Left ventricle myocardium superior (tissue), 1 donor: ENCODE measurements around the gene PRR30. TPM values are rescaled to one million over a fixed set of nuclear protein-coding genes. Genes with fewer than 3 reads are reported as not detected.
"Not testable (repeated sequence)": the region's sequence is repeated elsewhere in the genome, so short reads cannot be mapped to it uniquely, and the experiment has no call there.

ENCODE experiments used
- ATAC-seq: fragments of 200-7000 bp; cut with Tn5 transposase; one replicate; pipeline ENCODE4 v1.9.1; 2020; ENCODE audit warnings: mild to moderate bottlenecking, moderate library complexity
- DNase-seq: peaks from one replicate; pipeline ENCODE4 v3.0.0-alpha.2; 2020
- intact Hi-C: fragments of 100-400 bp; cut with micrococcal nuclease; formaldehyde crosslinking; loops from one replicate; pipeline ENCODE4 v1.11.0; 2022
- long read RNA-seq: library from polyadenylated mRNA; unstranded; transcript quantifications from one replicate; pipeline ENCODE4 v2.0.0, GENCODE V29; 2021
- total RNA-seq: library from RNA; stranded (reverse); fragmentation: NEBNext Ultra II Directional; extraction: Animal tissue kit (Norgen Biotek cat#: 25700); gene quantifications from one replicate; pipeline ENCODE4 v1.2.1, GENCODE V29; 2021
- donor health status: DM: no; HTN: yes; CAD: no; lungs with severe emphysema.

Gene PRR30
- total RNA-seq = not detected
- long read RNA-seq = 0 reads

GRCh38 chr2:27139310-27139709, at the start of gene PRR30:
TSS of gene PRR30 (minus strand) at chr2:27139410. CDS start at chr2:27138329, 1,081 bp downstream.
- ATAC-seq = no peak
- intact Hi-C loops = no loop called here
- no peak for DNase-seq

- ATAC-seq = no peak
- intact Hi-C loops = loop anchor here (10.0 kb wide), 1 partner anchor 92 kb away; no protein-coding TSS in a partner anchor
Observed at GRCh38 chr2:27186613-27187345, 47.6 kb upstream of the PRR30 start.

GRCh38 chr2:27185331-27186026, 46.3 kb upstream of the PRR30 start:
- DNase-seq (no peak), ATAC-seq (peak; percentile 83)
- intact Hi-C loops = loop anchor here (10.0 kb wide), 1 partner anchor 91 kb away; no protein-coding TSS in a partner anchor

More at GRCh38 chr2:27186613-27187345, 47.6 kb upstream of the PRR30 start:
- no peak for DNase-seq

- DNase-seq (peak; percentile 43), ATAC-seq (peak; percentile 75)
- intact Hi-C loops = loop anchor here (10.0 kb wide), 1 partner anchor 89 kb away; no protein-coding TSS in a partner anchor
Observed at GRCh38 chr2:27184115-27184514, 44.9 kb upstream of the PRR30 start.

GRCh38 chr2:27182346-27182745, 43.1 kb upstream of the PRR30 start:
- intact Hi-C loops = loop anchor here (10.0 kb wide), 1 partner anchor 88 kb away; no protein-coding TSS in a partner anchor
- no peak for DNase-seq

GRCh38 chr2:27179344-27180000, 40.3 kb upstream of the PRR30 start:
- ATAC-seq = no peak
- intact Hi-C loops = no loop called here
- DNase-seq = no peak

More at GRCh38 chr2:27182346-27182745, 43.1 kb upstream of the PRR30 start:
- no peak for ATAC-seq

GRCh38 chr2:27178469-27178868, 39.3 kb upstream of the PRR30 start:
- no peak for DNase-seq
- intact Hi-C loops = no loop called here
- ATAC-seq = no peak

- ATAC-seq (no peak), DNase-seq (no peak)
- intact Hi-C loops = no loop called here
Observed at GRCh38 chr2:27177441-27178351, 38.5 kb upstream of the PRR30 start.

GRCh38 chr2:27175781-27176180, 36.6 kb upstream of the PRR30 start:
- intact Hi-C loops, DNase-seq, ATAC-seq: not testable (repeated sequence)

- ATAC-seq (no peak), DNase-seq (no peak)
- intact Hi-C loops = no loop called here
Observed at GRCh38 chr2:27175330-27175729, 36.1 kb upstream of the PRR30 start.

GRCh38 chr2:27174638-27175037, 35.4 kb upstream of the PRR30 start:
- DNase-seq (no peak), ATAC-seq (no peak)
- intact Hi-C loops = no loop called here

GRCh38 chr2:27171351-27171848, 32.2 kb upstream of the PRR30 start:
- DNase-seq = no peak
- intact Hi-C loops = no loop called here
- no peak for ATAC-seq

GRCh38 chr2:27170581-27171337, 31.5 kb upstream of the PRR30 start:
- ATAC-seq (no peak), DNase-seq (no peak)
- intact Hi-C loops = no loop called here

GRCh38 chr2:27164960-27165763, 26.0 kb upstream of the PRR30 start:
- no peak for ATAC-seq
- DNase-seq = no peak
- intact Hi-C loops = no loop called here

GRCh38 chr2:27162151-27163121, 23.2 kb upstream of the PRR30 start:
- intact Hi-C loops = no loop called here
- ATAC-seq (no peak), DNase-seq (no peak)

GRCh38 chr2:27160191-27160590, 21.0 kb upstream of the PRR30 start:
- DNase-seq = no peak
- intact Hi-C loops = no loop called here
- no peak for ATAC-seq
